ENCODE results near the gene GON4L. TPM values are rescaled to one million over a fixed set of nuclear protein-coding genes. Genes with fewer than 3 reads are reported as not detected.
A peak's percentile ranks its signal among the peaks of the same experiment; 100 is the strongest.
"Not testable (repeated sequence)": the region's sequence is repeated elsewhere in the genome, so short reads cannot be mapped to it uniquely, and the experiment has no call there.

Gene GON4L
- polyA plus RNA-seq, 1 donor from 2014 or later: 37.7 TPM

DNA sequence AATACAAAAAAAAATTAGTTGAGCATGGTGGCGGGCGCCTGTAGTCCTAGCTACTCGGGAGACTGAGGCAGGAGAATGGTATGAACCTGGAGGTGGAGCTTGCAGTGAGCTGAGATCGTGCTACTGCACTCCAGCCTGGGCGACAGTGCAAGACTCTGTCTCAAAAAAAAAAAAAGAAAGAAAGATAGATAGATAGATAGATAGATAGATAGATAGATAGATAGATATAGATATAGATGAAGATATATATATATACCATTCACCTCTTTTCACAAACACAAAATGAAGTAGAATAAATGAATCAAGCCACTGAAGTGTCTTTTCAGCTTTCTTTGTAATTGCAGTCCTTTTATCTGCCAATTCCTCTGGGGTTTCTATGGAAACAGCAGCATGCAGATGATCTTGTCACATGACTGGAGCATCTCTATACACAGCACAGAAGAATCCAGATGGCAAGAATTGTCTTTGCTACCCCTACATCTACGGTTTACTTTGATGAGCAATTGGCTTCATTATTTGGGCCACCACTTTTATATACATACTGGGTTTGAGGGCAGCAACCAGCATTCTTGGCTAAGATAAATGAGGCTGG lies 138.4 kb downstream of the GON4L start:
- not testable (repeated sequence) for H3K27me3 Mint-ChIP-seq, H3K9me3 Mint-ChIP-seq, H3K36me3 Mint-ChIP-seq, H3K4me3 Mint-ChIP-seq, H3K27ac Mint-ChIP-seq
- peaks cover 13 to 20% (median 14%) of the 10 kb centered on the region in 3 donors for H3K4me1 Mint-ChIP-seq

DNA sequence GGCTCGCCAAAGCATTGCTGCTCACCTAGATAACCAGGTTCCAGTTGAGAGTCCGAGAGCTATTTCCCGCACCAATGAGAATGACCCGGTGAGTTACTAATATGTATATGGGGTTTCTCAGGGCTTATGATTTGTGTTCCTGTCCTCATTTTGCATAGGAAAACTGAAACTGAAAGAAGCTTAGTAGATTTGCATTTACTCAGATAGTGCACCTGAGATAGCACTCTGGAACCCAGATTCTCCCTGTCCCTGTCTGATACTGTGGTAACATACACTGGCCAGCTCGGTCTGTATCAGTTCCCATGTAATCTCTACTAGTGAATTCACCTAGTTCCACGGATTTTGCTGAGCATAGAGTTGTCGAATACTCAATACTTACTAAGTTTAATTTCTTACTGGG lies 140.0 kb downstream of the GON4L start:
- peak overlapping the region; percentile 33 to 88 (median 88) for H3K27ac Mint-ChIP-seq
- H3K27me3 Mint-ChIP-seq: no peaks in the 10 kb centered on the region
- peak overlapping the region; percentile 7 to 87 (median 79) for H3K4me3 Mint-ChIP-seq
- H3K9me3 Mint-ChIP-seq: no peaks in the 10 kb centered on the region
- H3K36me3 Mint-ChIP-seq: peaks cover 5% of the 10 kb centered on the region
- peaks cover 13 to 21% (median 14%) of the 10 kb centered on the region in 3 donors for H3K4me1 Mint-ChIP-seq

DNA sequence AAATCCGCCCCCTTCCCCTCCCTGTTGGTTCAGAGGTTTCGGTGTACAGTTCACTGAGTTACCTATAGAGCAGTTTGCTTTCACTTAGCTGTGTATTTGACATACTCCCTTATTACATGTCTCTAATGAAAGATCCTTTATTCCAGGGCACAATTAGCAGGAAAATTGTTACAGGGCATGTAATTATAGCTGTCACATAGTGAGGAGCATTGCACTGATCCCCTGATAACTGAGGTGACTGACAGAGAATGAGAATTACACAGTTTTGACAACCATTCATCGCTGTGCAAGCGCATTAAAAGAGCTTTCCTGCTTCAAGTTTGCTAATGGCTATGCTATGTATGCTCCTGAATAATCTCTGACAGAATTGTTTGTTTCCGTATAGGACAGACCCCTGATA lies 141.2 kb downstream of the GON4L start:
- peaks cover 2% of the 10 kb centered on the region for H3K36me3 Mint-ChIP-seq
- no peaks in the 10 kb centered on the region for H3K9me3 Mint-ChIP-seq
- H3K4me1 Mint-ChIP-seq: peaks cover 13 to 21% (median 14%) of the 10 kb centered on the region in 3 donors
- H3K4me3 Mint-ChIP-seq: peak overlapping the region in 1 of 4 donors; percentile 29
- peak overlapping the region in 1 of 3 donors; percentile 68 for H3K27ac Mint-ChIP-seq
- no peaks in the 10 kb centered on the region for H3K27me3 Mint-ChIP-seq

DNA sequence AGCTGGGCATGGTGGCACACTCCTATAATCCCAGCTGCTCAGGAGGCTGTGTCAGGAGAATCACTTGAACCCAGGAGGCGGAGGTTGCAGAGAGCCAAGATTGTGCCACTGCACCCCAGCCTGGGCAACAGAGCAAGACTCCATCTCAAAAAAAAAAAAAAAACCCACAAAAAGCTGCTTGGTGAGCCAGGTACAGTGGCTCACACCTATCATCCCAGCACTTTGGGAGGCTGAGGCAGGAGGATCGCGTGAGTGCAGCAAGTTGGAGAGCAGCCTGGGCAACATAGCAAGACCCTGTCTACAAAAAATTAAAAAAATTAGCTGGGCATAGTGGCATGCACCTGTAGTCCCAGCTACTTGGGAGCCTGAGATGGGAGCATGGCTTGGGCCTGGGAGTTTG lies 142.0 kb downstream of the GON4L start:
- not testable (repeated sequence) for H3K9me3 Mint-ChIP-seq, H3K4me3 Mint-ChIP-seq, H3K36me3 Mint-ChIP-seq, H3K27me3 Mint-ChIP-seq
- peak overlapping the region in 2 of 3 donors; percentile 33 to 48 for H3K27ac Mint-ChIP-seq
- peaks cover 13 to 21% (median 14%) of the 10 kb centered on the region in 3 donors for H3K4me1 Mint-ChIP-seq

DNA sequence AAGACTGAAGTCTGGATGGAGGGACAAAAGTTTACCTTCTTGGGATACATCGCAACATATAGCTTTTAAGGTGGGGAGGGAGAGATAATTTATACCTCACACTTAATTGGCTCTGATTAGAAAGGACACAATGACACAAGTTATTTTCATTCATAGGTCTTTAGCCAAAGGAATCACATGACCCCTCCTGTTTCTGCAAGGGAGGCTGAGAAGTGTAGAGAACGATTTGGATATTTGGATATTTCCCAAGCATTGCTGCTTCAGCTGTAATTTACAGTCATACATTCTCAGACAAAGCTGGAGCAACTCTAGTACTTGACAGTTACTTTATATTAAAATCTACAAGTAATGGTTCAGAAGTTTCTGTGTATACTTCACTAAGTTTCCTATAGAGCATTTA lies 143.9 kb downstream of the GON4L start:
- Mint-ChIP-seq H3K9me3 (no peaks in the 10 kb centered on the region), H3K4me1 (peaks cover 13 to 21% (median 16%) of the 10 kb centered on the region in 3 donors), H3K36me3 (peaks cover 4% of the 10 kb centered on the region), H3K27ac (no peak overlapping the region), H3K27me3 (no peaks in the 10 kb centered on the region), H3K4me3 (no peak overlapping the region)

DNA sequence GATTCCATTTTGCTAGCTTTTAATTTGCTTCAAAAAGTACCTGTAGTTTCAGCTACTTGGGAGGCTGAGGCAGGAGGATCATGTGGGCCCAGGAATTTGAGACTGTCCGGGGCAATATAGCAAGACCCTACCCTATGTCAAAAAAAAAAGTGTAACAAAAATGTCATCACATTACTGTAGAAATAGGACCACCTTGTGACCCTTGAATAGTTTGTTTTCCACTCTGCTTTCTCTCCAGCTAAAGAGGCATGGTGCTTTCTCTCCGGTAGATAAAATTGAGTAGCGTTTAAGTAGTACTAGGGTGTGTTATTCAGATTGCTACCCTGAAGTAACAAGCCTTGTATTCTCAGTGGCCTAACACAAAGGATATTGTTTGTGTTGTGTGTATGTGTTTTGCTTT lies 144.4 kb downstream of the GON4L start:
- H3K27me3 Mint-ChIP-seq, H3K27ac Mint-ChIP-seq, H3K4me3 Mint-ChIP-seq: not testable (repeated sequence)

DNA sequence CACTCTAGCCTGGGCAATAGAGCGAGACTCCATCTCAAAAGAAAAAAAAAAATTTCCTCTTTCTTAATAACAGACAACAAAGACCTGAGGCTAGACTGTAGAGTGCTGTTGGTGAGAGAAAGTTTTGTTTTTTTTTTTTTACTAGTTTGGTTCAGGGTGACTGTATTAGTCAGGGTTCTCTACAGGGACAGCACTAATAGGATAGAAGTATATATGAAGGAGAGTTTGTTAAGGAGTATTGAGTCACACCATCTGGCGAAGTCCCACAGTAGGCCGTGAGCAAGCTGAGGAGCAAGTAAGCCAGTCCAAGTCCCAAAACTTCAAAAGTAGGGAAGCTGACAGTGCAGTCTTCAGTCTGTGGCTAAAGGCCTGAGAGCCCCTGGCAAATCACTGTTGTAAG lies 145.6 kb downstream of the GON4L start:
- H3K27me3 Mint-ChIP-seq, H3K9me3 Mint-ChIP-seq, H3K4me3 Mint-ChIP-seq, H3K27ac Mint-ChIP-seq, H3K36me3 Mint-ChIP-seq: not testable (repeated sequence)
- H3K4me1 Mint-ChIP-seq: peaks cover 6 to 17% (median 7%) of the 10 kb centered on the region in 3 donors

More for the DNA sequence above, 144.4 kb downstream of the GON4L start:
- peaks cover 14 to 24% (median 15%) of the 10 kb centered on the region in 3 donors for H3K4me1 Mint-ChIP-seq
- H3K9me3 Mint-ChIP-seq, H3K36me3 Mint-ChIP-seq: not testable (repeated sequence)

DNA sequence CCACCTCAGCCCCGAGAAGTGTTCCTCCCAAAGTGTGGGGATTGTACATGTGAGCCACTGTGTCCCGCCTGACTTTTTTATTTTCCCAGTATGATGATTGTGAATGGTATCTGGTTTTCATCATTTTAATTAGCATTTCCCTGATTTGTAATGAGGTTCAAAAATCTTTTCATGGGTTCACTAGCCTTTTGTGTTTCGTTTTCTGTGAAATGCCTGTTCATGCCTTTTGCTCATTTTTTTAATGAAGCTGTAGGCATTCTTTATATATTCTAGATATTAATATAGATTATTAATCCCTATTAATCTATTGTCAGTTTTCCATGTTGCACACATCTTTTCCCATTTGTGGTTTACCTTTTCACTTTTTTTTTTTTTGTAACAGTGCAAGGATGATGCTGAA lies 147.6 kb downstream of the GON4L start:
- Mint-ChIP-seq H3K4me3 (no peak overlapping the region), H3K27me3 (no peaks in the 10 kb centered on the region), H3K27ac (peak overlapping the region in 1 of 3 donors; percentile 53), H3K9me3 (no peaks in the 10 kb centered on the region), H3K4me1 (peaks cover 6 to 12% (median 7%) of the 10 kb centered on the region in 3 donors), H3K36me3 (peaks cover 2% of the 10 kb centered on the region)

DNA sequence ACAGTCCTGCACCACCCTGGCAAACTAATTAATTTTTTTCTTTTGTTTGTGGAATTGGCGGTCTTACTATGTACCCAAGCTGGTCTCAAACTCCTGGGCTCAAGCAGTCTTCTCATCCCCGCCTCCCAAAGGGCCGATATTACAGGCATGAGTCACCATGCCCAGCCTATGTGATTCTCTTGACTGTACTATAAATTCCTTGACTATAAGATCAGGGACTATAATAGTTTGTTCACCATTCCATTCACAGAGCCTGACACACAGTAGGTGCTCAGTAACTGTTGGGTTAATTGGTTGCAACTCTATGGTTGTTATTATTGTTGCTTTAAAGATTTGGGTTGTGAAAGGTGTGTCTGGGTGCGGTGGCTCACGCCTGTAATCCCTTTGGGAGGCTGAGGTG lies 150.9 kb downstream of the GON4L start:
- no peak overlapping the region for H3K4me3 Mint-ChIP-seq

DNA sequence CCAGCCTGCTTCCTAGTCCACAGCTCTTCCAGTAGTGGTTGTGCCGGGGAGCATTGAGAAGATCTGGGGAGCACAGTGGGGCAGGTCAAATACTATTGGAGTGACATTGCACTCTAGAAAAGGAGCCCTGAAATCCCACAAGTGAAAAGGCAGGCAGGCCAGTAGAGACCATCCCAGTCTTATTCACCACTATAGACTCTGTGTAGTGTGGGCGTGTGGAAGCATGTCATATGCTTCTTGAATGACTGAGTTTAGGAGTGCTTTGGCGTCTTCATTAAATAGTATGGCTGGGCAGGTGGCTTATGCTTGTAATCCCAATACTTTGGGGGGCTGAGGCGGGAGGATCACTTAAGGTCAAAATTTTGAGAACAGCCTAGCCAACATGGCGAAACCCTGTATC lies 152.6 kb downstream of the GON4L start:
- H3K4me1 Mint-ChIP-seq: peaks cover 9 to 12% (median 12%) of the 10 kb centered on the region in 3 donors

More for the DNA sequence above, 150.9 kb downstream of the GON4L start:
- peaks cover 2% of the 10 kb centered on the region for H3K36me3 Mint-ChIP-seq
- no peaks in the 10 kb centered on the region for H3K9me3 Mint-ChIP-seq
- H3K4me1 Mint-ChIP-seq: peaks cover 7 to 12% (median 11%) of the 10 kb centered on the region in 3 donors
- H3K27ac Mint-ChIP-seq: no peak overlapping the region
- no peaks in the 10 kb centered on the region for H3K27me3 Mint-ChIP-seq

DNA sequence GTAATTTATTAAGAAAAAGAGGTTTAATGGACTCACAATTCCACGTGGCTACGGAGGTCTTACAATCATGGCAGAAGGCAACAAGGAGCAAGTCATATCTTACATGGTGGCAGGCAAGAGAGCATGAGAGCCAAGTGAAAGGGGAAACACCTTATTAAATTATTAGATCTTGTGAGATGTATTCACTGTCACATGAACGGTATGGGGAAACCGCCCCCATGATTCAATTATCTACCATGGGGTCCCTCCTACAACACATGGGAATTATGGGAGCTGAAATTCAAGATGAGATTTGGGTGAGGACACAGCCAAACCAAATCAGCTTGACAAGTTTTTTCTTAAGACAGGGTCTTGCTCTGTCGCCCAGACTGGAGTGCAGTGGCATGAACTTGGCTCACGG lies 153.8 kb downstream of the GON4L start:
- H3K27ac Mint-ChIP-seq: no peak overlapping the region
- no peaks in the 10 kb centered on the region for H3K9me3 Mint-ChIP-seq
- H3K27me3 Mint-ChIP-seq: no peaks in the 10 kb centered on the region
- peaks cover 7 to 19% (median 16%) of the 10 kb centered on the region in 3 donors for H3K4me1 Mint-ChIP-seq
- H3K36me3 Mint-ChIP-seq: peaks cover 2% of the 10 kb centered on the region
- H3K4me3 Mint-ChIP-seq: no peak overlapping the region

More for the DNA sequence above, 152.6 kb downstream of the GON4L start:
- H3K36me3 Mint-ChIP-seq, H3K4me3 Mint-ChIP-seq, H3K27me3 Mint-ChIP-seq, H3K9me3 Mint-ChIP-seq: not testable (repeated sequence)
- H3K27ac Mint-ChIP-seq: peak overlapping the region in 1 of 3 donors; percentile 23

DNA sequence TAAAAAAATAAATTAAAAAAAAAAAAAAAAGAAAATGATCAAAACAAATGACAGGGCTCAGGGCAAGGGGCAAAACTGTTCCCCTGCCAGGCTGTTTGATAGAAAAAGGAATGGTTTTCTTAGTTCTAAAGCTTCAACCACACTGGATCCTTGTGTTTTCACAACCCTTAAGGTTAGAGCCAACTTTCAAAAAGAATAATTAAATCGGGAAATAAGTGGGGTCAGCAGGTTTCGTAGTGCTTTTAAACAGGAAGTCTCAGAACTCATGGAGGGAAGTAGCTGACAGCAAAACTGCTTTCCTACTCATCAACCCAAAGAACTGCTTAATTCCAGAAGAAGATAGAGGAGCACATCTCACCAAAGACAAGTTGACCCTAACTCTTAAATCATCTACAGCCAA lies 155.3 kb downstream of the GON4L start:
- not testable (repeated sequence) for H3K27me3 Mint-ChIP-seq, H3K9me3 Mint-ChIP-seq, H3K36me3 Mint-ChIP-seq, H3K27ac Mint-ChIP-seq, H3K4me3 Mint-ChIP-seq
- peaks cover 3 to 16% (median 15%) of the 10 kb centered on the region in 3 donors for H3K4me1 Mint-ChIP-seq

Other genes starting within 250 kb of the GON4L start
- 20.2 TPM for gene MSTO1, start 247.0 kb downstream of the GON4L start, polyA plus RNA-seq
- 43.4 TPM for gene YY1AP1, start 168.4 kb downstream of the GON4L start, polyA plus RNA-seq
- 70.3 TPM for gene DAP3, start 168.1 kb downstream of the GON4L start, polyA plus RNA-seq
- 4.9 TPM for gene SYT11, start 2.4 kb upstream of the GON4L start, polyA plus RNA-seq
- gene RIT1, start 54.1 kb upstream of the GON4L start, polyA plus RNA-seq: 12.7 TPM
- gene KHDC4, start 77.2 kb upstream of the GON4L start, polyA plus RNA-seq: 8.0 TPM
- 0.78 TPM for gene RXFP4, start 84.4 kb upstream of the GON4L start, polyA plus RNA-seq
- gene ARHGEF2, start 121.3 kb upstream of the GON4L start, polyA plus RNA-seq: 43.9 TPM
- 257 TPM for gene SSR2, start 163.7 kb upstream of the GON4L start, polyA plus RNA-seq
- gene UBQLN4, start 196.6 kb upstream of the GON4L start, polyA plus RNA-seq: 7.6 TPM
- gene LAMTOR2, start 197.6 kb upstream of the GON4L start, polyA plus RNA-seq: 159 TPM
- gene RAB25, start 203.9 kb upstream of the GON4L start, polyA plus RNA-seq: 2.9 TPM
- gene MEX3A, start 225.3 kb upstream of the GON4L start, polyA plus RNA-seq: 0.05 TPM